22Rv1 (cell line): ENCODE data around the gene SIL1.

Source experiments
- ZFX ChIP-seq: fragments of 450-650 bp; IDR thresholded peaks from 2 replicates; pipeline ENCODE4 v1.6.1; 2017; ENCODE audit warnings: antibody characterized with exemption, borderline replicate concordance
- TF ChIP-seq, protein P1 (sequence below): fragments of 450-650 bp; IDR thresholded peaks from 2 replicates; pipeline ENCODE4 v1.5.1; 2017; ENCODE audit warnings: mild to moderate bottlenecking

DNA sequence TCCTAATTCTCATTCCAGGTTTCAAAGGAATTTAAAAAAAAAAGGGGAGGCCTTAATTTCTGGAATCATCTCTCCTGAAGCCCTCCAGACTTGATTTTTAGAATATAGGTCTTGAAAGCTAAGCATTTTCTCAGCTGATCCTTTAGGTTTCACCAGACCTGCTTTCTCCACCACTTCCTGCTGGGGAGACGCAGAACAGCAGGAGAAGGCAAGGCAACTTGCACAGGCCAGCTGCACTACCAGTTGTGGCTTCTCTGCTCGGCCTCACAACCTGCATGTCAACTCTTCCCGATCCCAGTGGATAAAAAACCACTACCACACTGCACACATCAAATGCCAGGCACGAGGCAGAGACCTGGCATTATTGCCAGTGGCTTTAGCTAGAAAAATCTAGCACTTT, 119.8 kb downstream of the SIL1 start:
- TF ChIP-seq, protein P1, sequence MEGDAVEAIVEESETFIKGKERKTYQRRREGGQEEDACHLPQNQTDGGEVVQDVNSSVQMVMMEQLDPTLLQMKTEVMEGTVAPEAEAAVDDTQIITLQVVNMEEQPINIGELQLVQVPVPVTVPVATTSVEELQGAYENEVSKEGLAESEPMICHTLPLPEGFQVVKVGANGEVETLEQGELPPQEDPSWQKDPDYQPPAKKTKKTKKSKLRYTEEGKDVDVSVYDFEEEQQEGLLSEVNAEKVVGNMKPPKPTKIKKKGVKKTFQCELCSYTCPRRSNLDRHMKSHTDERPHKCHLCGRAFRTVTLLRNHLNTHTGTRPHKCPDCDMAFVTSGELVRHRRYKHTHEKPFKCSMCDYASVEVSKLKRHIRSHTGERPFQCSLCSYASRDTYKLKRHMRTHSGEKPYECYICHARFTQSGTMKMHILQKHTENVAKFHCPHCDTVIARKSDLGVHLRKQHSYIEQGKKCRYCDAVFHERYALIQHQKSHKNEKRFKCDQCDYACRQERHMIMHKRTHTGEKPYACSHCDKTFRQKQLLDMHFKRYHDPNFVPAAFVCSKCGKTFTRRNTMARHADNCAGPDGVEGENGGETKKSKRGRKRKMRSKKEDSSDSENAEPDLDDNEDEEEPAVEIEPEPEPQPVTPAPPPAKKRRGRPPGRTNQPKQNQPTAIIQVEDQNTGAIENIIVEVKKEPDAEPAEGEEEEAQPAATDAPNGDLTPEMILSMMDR, result no peak
- no peak for TF ChIP-seq ZFX
